Hepatocyte (in vitro differentiated cells): ENCODE measurements around the gene SGMS2.
"Not testable (repeated sequence)": the region's sequence is repeated elsewhere in the genome, so short reads cannot be mapped to it uniquely, and the experiment has no call there.

ENCODE experiments used
- EZH2 ChIP-seq: fragments of 200-600 bp; sonication (generic); IDR thresholded peaks from 2 replicates; pipeline ENCODE4 v1.6.1; 2016; ENCODE audit warnings: antibody characterized with exemption, mild to moderate bottlenecking, borderline replicate concordance
- EZH2phosphoT487 ChIP-seq: fragments of 200-600 bp; sonication (generic); IDR thresholded peaks from one replicate; pipeline ENCODE4 v1.6.1; 2018; ENCODE audit warnings: antibody characterized with exemption, mild to moderate bottlenecking, low read depth, moderate library complexity; ENCODE audit not compliant: unreplicated experiment, severe bottlenecking
- TF ChIP-seq, protein P1 (sequence below): fragments of 200-600 bp; sonication (generic); IDR thresholded peaks from 2 replicates; pipeline ENCODE4 v1.5.1; 2016; ENCODE audit warnings: antibody characterized with exemption, mild to moderate bottlenecking; ENCODE audit not compliant: poor library complexity

DNA sequence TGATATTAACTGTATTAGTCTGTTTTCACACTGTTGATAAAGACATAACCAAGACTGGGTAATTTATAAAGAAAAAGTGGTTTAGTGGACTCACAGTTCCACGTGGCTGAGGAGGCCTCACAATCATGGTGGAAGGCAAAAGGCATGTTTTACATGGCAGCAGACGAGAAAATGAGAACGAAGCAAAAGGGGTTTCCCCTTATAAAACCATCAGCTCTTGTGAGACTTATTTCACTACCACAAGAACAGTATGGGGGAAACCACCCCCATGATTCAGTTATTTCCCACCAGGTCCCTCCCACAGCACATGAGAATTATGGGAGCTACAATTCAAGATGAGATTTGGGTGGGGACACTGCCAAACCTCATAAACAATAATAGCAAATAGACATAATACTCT lies 80.3 kb downstream of the SGMS2 start:
- TF ChIP-seq, protein P1, sequence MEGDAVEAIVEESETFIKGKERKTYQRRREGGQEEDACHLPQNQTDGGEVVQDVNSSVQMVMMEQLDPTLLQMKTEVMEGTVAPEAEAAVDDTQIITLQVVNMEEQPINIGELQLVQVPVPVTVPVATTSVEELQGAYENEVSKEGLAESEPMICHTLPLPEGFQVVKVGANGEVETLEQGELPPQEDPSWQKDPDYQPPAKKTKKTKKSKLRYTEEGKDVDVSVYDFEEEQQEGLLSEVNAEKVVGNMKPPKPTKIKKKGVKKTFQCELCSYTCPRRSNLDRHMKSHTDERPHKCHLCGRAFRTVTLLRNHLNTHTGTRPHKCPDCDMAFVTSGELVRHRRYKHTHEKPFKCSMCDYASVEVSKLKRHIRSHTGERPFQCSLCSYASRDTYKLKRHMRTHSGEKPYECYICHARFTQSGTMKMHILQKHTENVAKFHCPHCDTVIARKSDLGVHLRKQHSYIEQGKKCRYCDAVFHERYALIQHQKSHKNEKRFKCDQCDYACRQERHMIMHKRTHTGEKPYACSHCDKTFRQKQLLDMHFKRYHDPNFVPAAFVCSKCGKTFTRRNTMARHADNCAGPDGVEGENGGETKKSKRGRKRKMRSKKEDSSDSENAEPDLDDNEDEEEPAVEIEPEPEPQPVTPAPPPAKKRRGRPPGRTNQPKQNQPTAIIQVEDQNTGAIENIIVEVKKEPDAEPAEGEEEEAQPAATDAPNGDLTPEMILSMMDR = not testable (repeated sequence)
- not testable (repeated sequence) for TF ChIP-seq EZH2, EZH2phosphoT487
